Measurements from ENCODE around the gene ATP5F1E. TPM values are rescaled to one million over a fixed set of nuclear protein-coding genes. Genes with fewer than 3 reads are reported as not detected.

The ATP5F1E gene
- total and polyA plus RNA-seq, 10 of the 15 experiments (the other 5 are each of a cell fraction or from before 2014, with no cell fraction given) = 49.0 to 407 (median 117) TPM

DNA sequence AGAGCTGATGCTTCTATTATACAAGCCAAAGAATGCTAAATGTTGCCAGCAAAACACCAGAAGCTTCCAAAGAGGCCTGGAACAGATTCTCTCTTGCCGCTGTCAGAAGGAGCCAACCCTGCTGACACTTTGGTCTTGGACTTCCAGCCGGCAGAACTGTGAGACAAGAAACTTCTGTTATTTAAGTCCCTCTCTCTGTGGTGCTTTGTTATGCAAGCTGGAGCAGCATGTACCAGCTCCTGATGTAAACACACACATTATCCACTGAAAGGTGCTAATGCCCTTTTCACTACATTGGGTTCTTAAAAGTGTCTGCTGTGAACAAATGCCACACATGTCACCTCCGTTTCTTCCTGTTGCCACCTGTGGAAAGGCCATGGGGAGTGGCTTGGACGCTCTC is 36.4 kb upstream of the ATP5F1E start (continued):
- TF ChIP-seq KAT2A (conservative IDR thresholded peaks at IDR 0.05; ENCODE audit: control insufficient read depth, low read depth, low read length) = no peak
- TF ChIP-seq, protein P1, sequence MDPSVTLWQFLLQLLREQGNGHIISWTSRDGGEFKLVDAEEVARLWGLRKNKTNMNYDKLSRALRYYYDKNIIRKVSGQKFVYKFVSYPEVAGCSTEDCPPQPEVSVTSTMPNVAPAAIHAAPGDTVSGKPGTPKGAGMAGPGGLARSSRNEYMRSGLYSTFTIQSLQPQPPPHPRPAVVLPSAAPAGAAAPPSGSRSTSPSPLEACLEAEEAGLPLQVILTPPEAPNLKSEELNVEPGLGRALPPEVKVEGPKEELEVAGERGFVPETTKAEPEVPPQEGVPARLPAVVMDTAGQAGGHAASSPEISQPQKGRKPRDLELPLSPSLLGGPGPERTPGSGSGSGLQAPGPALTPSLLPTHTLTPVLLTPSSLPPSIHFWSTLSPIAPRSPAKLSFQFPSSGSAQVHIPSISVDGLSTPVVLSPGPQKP (IDR thresholded peaks at IDR 0.05; ENCODE audit: low read depth, low read length) = no peak
- no peak for TF ChIP-seq TAF1 (IDR thresholded peaks at IDR 0.05; ENCODE audit: borderline replicate concordance, low read depth, low read length)
- no peak for TF ChIP-seq BACH1 (IDR thresholded peaks at IDR 0.05; ENCODE audit: borderline replicate concordance)

DNA sequence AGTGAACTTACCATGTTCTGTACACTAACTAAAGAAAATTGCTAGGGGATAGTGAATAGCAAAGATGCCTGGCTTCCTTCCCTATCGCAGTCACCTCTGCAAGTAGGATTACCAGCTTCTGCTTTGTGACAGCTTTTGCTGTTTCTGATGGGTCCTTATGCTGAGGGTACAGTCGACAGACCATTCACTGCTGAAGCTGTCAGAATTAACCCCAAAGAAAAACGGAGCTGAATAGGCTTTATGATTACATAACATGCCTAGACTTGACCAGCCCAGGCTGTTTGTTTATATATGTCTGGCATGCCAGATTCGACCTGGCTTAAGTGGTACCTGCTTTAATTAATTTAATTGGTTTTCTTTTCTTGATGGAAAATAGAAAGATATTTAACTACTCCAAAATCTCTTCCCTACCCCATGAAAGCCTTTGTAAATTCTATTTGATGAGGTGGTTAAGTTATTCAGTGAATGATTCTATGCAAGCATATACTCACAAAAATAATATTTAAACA is 32.1 kb upstream of the ATP5F1E start:
- POLR2A ChIA-PET = no interaction called here

More for the DNA sequence above, 32.1 kb upstream of the ATP5F1E start:
- no TSS peak for BruUV-seq (replicated peaks)
- Histone ChIP-seq H3K4me3 (no peak overlapping the region), H3K4me1 (ENCODE audit: control insufficient read depth, insufficient read depth, low read length) (no peaks in the 10 kb centered on the region), H3K9ac (ENCODE audit: control insufficient read depth, insufficient read depth, low read length) (no peak overlapping the region), H3K36me3 (ENCODE audit: control insufficient read depth in 2 of 2, insufficient read depth in 2 of 2, low read length in 1 of 2) (no peaks in the 10 kb centered on the region), H4K20me1 (ENCODE audit: control insufficient read depth, insufficient read depth) (no peaks in the 10 kb centered on the region), H3K27me3 (replicated peaks in 1 of 2; ENCODE audit: control insufficient read depth in 2 of 2, insufficient read depth in 2 of 2, low read length in 1 of 2) (no peaks in the 10 kb centered on the region; a peak in 2 of 4 replicates), H3K27ac (ENCODE audit: control insufficient read depth, insufficient read depth) (no peak overlapping the region), H3K9me3 (replicated peaks; ENCODE audit: control insufficient read depth, insufficient read depth, low read length) (no peaks in the 10 kb centered on the region), H2AFZ (ENCODE audit: control insufficient read depth, low read depth, low read length) (no peak overlapping the region), H3K4me2 (ENCODE audit: control insufficient read depth, insufficient read depth) (no peak overlapping the region), H3K79me2 (ENCODE audit: control insufficient read depth, insufficient read depth, low read length) (no peaks in the 10 kb centered on the region)
- no peak for DNase-seq (ENCODE audit: low read depth, low spot score)
- TF ChIP-seq ZNF384 (IDR thresholded peaks at IDR 0.05; ENCODE audit: borderline replicate concordance, low read depth, low read length) (no peak), KDM1A (IDR thresholded peaks at IDR 0.05; ENCODE audit: borderline replicate concordance) (no peak), HDGF (IDR thresholded peaks at IDR 0.05) (no peak)
- ChIA-PET CTCF (interaction anchor here (0.9 kb wide), 1 partner anchor 23 kb away, joined by 3 read pairs; no protein-coding TSS in a partner anchor), SMC1A (ENCODE audit: uncharacterized antibody, unreplicated experiment) (interaction anchor here (1.0 kb wide), 1 partner anchor 9 kb away, joined by 3 read pairs; no protein-coding TSS in a partner anchor), RAD21 (ENCODE audit: unreplicated experiment) (no interaction called here)
- in situ Hi-C loops (cut with MboI) (no loop called here), intact Hi-C loops (cut with micrococcal nuclease; ENCODE audit: unreplicated experiment) (no loop called here)
- no peak for ATAC-seq
- no peak for FAIRE-seq
- 30% methylated on average over 4 of the region's 4 CpGs for WGBS (ENCODE audit: insufficient coverage, insufficient replicate concordance, low lambda C conversion rate, missing lambda C conversion rate)

Measured in GM12878 (cell line).